HepG2 (cell line): ENCODE measurements around the gene TOM1L2. TPM values are rescaled to one million over a fixed set of nuclear protein-coding genes. Genes with fewer than 3 reads are reported as not detected.
A peak's percentile ranks its signal among the peaks of the same experiment; 100 is the strongest.

Experiments
- CBX1 ChIP-seq: IDR thresholded peaks from one replicate; pipeline ENCODE4 v1.6.1; 2016; ENCODE audit warnings: antibody characterized with exemption, low read depth
- GATAD2A ChIP-seq: IDR thresholded peaks from 2 replicates; pipeline ENCODE4 v1.6.1; 2016
- IKZF5 ChIP-seq: IDR thresholded peaks from 2 replicates; pipeline ENCODE4 v1.6.1; 2018; ENCODE audit warnings: missing genetic modification reagents, mild to moderate bottlenecking, missing compliant biosample characterization
- NFKB2 ChIP-seq: sonication (generic); formaldehyde crosslinking; IDR thresholded peaks from 2 replicates; pipeline ENCODE4 v1.4.0; 2020; ENCODE audit warnings: missing genetic modification reagents, borderline replicate concordance
- RAD21 ChIP-seq: fragments of 450-650 bp; formaldehyde crosslinking; IDR thresholded peaks from 2 replicates; pipeline ENCODE4 v1.5.0; 2020; ENCODE audit warnings: mild to moderate bottlenecking
- TEAD2 ChIP-seq: sonication (generic); formaldehyde crosslinking; IDR thresholded peaks from 2 replicates; pipeline ENCODE4 v1.9.0; 2021; ENCODE audit warnings: missing genetic modification reagents
- TSC22D2 ChIP-seq: sonication (generic); formaldehyde crosslinking; IDR thresholded peaks from 2 replicates; pipeline ENCODE4 v1.5.1; 2020; ENCODE audit warnings: missing genetic modification reagents, mild to moderate bottlenecking, borderline replicate concordance
- ZNF263 ChIP-seq: sonication (generic); formaldehyde crosslinking; IDR thresholded peaks from 2 replicates; pipeline ENCODE4 v1.4.0; 2020; ENCODE audit warnings: missing genetic modification reagents
- ZNF672 ChIP-seq: sonication (generic); formaldehyde crosslinking; IDR thresholded peaks from 2 replicates; pipeline ENCODE4 v1.8.1; 2022; ENCODE audit warnings: missing genetic modification reagents
- ZSCAN21 ChIP-seq: sonication (generic); formaldehyde crosslinking; IDR thresholded peaks from 2 replicates; pipeline ENCODE4 v1.8.0; 2022; ENCODE audit warnings: mild to moderate bottlenecking, missing genetic modification reagents, moderate library complexity, borderline replicate concordance
- polyA plus RNA-seq, 8 experiments: library from polyadenylated mRNA; depleted of rRNA in 3 of 8; stranded (reverse) in 7 of 8; unstranded in 1 of 8; fragments of >200 nt; fragmentation: Illumina TruSeq in 4 of 8; extraction: Trizol in 4 of 8; gene quantifications; 2 replicates each; pipeline versions ENCODE4 v1.2.1 to v1.2.3, GENCODE V29; 2011 to 2016; ENCODE audit warnings: low read depth in 4 of 8, missing spikeins in 1 of 8, mixed read lengths in 1 of 8; ENCODE audit not compliant: insufficient read depth in 1 of 8
- total RNA-seq, 5 experiments: library from RNA; depleted of rRNA; stranded (reverse); fragments of >200 nt; fragmentation: Illumina TruSeq; extraction: Trizol; gene quantifications; 2 replicates each; pipeline ENCODE4 v1.2.3, GENCODE V29; 2016; ENCODE audit warnings: low read depth in 1 of 5
- TF ChIP-seq, protein P1 (sequence below): sonication (generic); formaldehyde crosslinking; IDR thresholded peaks from 2 replicates; pipeline ENCODE4 v1.5.1; 2020; ENCODE audit warnings: mild to moderate bottlenecking, missing genetic modification reagents, moderate library complexity
- TF ChIP-seq, protein P2 (sequence below): IDR thresholded peaks from 2 replicates; pipeline ENCODE4 v1.6.1; 2016; ENCODE audit warnings: low read depth, borderline replicate concordance
- TF ChIP-seq, protein P3 (sequence below): sonication (generic); formaldehyde crosslinking; IDR thresholded peaks from 2 replicates; pipeline ENCODE4 v1.4.0; 2020; ENCODE audit warnings: missing genetic modification reagents
- TF ChIP-seq, protein P4 (sequence below): sonication (generic); formaldehyde crosslinking; IDR thresholded peaks from 2 replicates; pipeline ENCODE4 v1.4.0; 2020; ENCODE audit warnings: missing genetic modification reagents
- TF ChIP-seq, protein P5 (sequence below), 2 experiments: sonication (generic) in 1 of 2; formaldehyde crosslinking in 1 of 2; IDR thresholded peaks; 2 replicates each; pipeline versions ENCODE4 v1.4.0 to v1.6.1; 2018 to 2020; ENCODE audit warnings: missing genetic modification reagents in 2 of 2, borderline replicate concordance in 1 of 2, low read depth in 1 of 2, mild to moderate bottlenecking in 1 of 2, missing biosample characterization in 1 of 2

Gene TOM1L2
- total and polyA plus RNA-seq, 2 of the 13 experiments (the other 11 are each of a cell fraction or from before 2014, with no cell fraction given): 4.7 to 7.4 TPM

DNA sequence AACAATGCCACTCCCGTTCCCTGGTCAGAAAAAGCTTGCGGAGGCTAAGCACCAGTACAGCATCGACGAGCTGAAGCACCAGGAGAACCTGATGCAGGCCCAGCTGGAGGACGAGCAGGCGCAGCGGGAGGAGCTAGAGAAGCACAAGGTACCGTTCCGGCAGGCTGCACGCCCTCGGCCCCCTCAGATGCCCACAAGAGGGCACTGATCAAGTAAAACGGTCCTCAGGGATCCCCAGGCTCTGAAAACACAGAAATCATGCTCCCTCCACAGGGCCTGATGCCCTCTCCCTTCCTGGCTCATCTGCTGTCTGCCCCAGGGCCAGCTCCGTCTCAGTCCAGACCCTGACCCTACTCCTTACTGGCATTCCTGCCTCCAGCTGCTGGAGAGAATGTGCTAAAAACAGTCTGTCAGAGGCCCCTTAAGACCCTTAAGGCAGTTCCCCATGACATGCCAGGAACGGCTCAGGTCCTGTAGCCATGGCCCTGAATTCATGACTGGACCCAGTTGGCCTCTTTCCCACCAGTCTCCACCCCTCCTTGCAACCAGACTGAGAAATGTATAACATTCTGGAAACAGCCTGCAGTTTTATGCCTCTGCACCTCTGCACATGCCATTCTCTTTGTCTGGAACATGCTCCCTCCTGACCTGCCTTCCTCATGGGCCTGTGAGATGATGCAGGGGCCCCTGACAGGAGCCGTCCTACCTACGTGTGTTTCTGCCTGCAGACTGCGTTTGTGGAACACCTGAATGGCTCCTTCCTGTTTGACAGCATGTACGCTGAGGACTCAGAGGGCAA, 22.3 kb upstream of the TOM1L2 start (continued):
- no peak for TF ChIP-seq ZNF672 (CRISPR knock-in tag)
- peak; percentile 36; the same call in 1 of the 2 replicates for TF ChIP-seq ZSCAN21 (CRISPR knock-in tag)
- TF ChIP-seq RAD21 (CRISPR knock-in tag): peak; percentile 66
- TF ChIP-seq, protein P1, sequence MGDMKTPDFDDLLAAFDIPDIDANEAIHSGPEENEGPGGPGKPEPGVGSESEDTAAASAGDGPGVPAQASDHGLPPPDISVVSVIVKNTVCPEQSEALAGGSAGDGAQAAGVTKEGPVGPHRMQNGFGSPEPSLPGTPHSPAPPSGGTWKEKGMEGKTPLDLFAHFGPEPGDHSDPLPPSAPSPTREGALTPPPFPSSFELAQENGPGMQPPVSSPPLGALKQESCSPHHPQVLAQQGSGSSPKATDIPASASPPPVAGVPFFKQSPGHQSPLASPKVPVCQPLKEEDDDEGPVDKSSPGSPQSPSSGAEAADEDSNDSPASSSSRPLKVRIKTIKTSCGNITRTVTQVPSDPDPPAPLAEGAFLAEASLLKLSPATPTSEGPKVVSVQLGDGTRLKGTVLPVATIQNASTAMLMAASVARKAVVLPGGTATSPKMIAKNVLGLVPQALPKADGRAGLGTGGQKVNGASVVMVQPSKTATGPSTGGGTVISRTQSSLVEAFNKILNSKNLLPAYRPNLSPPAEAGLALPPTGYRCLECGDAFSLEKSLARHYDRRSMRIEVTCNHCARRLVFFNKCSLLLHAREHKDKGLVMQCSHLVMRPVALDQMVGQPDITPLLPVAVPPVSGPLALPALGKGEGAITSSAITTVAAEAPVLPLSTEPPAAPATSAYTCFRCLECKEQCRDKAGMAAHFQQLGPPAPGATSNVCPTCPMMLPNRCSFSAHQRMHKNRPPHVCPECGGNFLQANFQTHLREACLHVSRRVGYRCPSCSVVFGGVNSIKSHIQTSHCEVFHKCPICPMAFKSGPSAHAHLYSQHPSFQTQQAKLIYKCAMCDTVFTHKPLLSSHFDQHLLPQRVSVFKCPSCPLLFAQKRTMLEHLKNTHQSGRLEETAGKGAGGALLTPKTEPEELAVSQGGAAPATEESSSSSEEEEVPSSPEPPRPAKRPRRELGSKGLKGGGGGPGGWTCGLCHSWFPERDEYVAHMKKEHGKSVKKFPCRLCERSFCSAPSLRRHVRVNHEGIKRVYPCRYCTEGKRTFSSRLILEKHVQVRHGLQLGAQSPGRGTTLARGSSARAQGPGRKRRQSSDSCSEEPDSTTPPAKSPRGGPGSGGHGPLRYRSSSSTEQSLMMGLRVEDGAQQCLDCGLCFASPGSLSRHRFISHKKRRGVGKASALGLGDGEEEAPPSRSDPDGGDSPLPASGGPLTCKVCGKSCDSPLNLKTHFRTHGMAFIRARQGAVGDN (CRISPR knock-in tag): peak; percentile 42; the same call in 1 of the 2 replicates
- TF ChIP-seq, protein P2, sequence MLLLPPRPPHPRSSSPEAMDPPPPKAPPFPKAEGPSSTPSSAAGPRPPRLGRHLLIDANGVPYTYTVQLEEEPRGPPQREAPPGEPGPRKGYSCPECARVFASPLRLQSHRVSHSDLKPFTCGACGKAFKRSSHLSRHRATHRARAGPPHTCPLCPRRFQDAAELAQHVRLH (CRISPR knock-in tag): peak; percentile 23; the same call in 1 of the 2 replicates
- TF ChIP-seq, protein P3, sequence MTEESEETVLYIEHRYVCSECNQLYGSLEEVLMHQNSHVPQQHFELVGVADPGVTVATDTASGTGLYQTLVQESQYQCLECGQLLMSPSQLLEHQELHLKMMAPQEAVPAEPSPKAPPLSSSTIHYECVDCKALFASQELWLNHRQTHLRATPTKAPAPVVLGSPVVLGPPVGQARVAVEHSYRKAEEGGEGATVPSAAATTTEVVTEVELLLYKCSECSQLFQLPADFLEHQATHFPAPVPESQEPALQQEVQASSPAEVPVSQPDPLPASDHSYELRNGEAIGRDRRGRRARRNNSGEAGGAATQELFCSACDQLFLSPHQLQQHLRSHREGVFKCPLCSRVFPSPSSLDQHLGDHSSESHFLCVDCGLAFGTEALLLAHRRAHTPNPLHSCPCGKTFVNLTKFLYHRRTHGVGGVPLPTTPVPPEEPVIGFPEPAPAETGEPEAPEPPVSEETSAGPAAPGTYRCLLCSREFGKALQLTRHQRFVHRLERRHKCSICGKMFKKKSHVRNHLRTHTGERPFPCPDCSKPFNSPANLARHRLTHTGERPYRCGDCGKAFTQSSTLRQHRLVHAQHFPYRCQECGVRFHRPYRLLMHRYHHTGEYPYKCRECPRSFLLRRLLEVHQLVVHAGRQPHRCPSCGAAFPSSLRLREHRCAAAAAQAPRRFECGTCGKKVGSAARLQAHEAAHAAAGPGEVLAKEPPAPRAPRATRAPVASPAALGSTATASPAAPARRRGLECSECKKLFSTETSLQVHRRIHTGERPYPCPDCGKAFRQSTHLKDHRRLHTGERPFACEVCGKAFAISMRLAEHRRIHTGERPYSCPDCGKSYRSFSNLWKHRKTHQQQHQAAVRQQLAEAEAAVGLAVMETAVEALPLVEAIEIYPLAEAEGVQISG: peak; percentile 57; the same call in 1 of the 2 replicates
- TF ChIP-seq ZNF263 (CRISPR knock-in tag): peak; percentile 91
- 0 out of 2 replicates have a peak, but pooled peaks have one; percentile 30 for TF ChIP-seq IKZF5 (CRISPR knock-in tag)
- TF ChIP-seq, protein P4, sequence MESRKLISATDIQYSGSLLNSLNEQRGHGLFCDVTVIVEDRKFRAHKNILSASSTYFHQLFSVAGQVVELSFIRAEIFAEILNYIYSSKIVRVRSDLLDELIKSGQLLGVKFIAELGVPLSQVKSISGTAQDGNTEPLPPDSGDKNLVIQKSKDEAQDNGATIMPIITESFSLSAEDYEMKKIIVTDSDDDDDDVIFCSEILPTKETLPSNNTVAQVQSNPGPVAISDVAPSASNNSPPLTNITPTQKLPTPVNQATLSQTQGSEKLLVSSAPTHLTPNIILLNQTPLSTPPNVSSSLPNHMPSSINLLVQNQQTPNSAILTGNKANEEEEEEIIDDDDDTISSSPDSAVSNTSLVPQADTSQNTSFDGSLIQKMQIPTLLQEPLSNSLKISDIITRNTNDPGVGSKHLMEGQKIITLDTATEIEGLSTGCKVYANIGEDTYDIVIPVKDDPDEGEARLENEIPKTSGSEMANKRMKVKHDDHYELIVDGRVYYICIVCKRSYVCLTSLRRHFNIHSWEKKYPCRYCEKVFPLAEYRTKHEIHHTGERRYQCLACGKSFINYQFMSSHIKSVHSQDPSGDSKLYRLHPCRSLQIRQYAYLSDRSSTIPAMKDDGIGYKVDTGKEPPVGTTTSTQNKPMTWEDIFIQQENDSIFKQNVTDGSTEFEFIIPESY (CRISPR knock-in tag): 0 out of 2 replicates have a peak, but pooled peaks have one; percentile 9
- no peak for TF ChIP-seq CBX1
- TF ChIP-seq, protein P5, sequence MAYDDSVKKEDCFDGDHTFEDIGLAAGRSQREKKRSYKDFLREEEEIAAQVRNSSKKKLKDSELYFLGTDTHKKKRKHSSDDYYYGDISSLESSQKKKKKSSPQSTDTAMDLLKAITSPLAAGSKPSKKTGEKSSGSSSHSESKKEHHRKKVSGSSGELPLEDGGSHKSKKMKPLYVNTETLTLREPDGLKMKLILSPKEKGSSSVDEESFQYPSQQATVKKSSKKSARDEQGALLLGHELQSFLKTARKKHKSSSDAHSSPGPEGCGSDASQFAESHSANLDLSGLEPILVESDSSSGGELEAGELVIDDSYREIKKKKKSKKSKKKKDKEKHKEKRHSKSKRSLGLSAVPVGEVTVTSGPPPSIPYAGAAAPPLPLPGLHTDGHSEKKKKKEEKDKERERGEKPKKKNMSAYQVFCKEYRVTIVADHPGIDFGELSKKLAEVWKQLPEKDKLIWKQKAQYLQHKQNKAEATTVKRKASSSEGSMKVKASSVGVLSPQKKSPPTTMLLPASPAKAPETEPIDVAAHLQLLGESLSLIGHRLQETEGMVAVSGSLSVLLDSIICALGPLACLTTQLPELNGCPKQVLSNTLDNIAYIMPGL (CRISPR knock-in tag; IDR thresholded peaks at IDR 0.05; ENCODE audit: borderline replicate concordance in 1 of 2, low read depth in 1 of 2): peak in 1 of 2 experiments; percentile 28; a peak in 1 of 4 replicates
- TF ChIP-seq GATAD2A (CRISPR knock-in tag): 0 out of 2 replicates have a peak, but pooled peaks have one; percentile 29
- TF ChIP-seq TSC22D2 (CRISPR knock-in tag): peak; percentile 66; the same call in 1 of the 2 replicates
- no peak for TF ChIP-seq TEAD2 (CRISPR knock-in tag)
- TF ChIP-seq NFKB2 (CRISPR knock-in tag): 0 out of 2 replicates have a peak, but pooled peaks have one; percentile 23
